BJ (cell line): ENCODE measurements around the gene IL15RA. TPM values are rescaled to one million over a fixed set of nuclear protein-coding genes. Genes with fewer than 3 reads are reported as not detected.

Experiments
- CTCF ChIA-PET: fragments of 350-600 bp; formaldehyde crosslinking; extraction: SDS; loops from one replicate; lab custom pipeline; 2021; ENCODE audit warnings: antibody characterized with exemption, inconsistent platforms; lab: Yijun Ruan, JAX
- POLR2A ChIA-PET: fragments of 300-600 bp; sonication (Branson Sonifier 250); formaldehyde crosslinking; extraction: SDS; loops from one replicate; lab custom pipeline; 2021; ENCODE audit warnings: antibody characterized with exemption; lab: Charles Lee
- DNase-seq: peaks from one replicate; pipeline ENCODE4 v3.0.0-alpha.2; 2011; ENCODE audit warnings: low read depth
- H3K27me3 ChIP-seq: 2 replicates; pipeline ENCODE4 v1.6.0; 2011; ENCODE audit warnings: low read length; ENCODE audit not compliant: control insufficient read depth, insufficient read depth
- H3K36me3 ChIP-seq: 2 replicates; pipeline ENCODE4 v1.5.1; 2011; ENCODE audit warnings: low read length; ENCODE audit not compliant: control insufficient read depth, insufficient read depth
- H3K4me3 ChIP-seq: 2 replicates; pipeline ENCODE4 v1.5.1; 2011; ENCODE audit warnings: low read depth, mild to moderate bottlenecking, control low read depth, low read length
- CTCF ChIP-seq: IDR thresholded peaks from 2 replicates; pipeline ENCODE4 v1.5.1; 2011; ENCODE audit warnings: low read depth, mild to moderate bottlenecking, control low read depth, inconsistent platforms, low read length, moderate library complexity; ENCODE audit not compliant: insufficient read depth
- polyA plus RNA-seq: library from polyadenylated mRNA; depleted of rRNA; stranded (reverse); fragments of >200 nt; gene quantifications from 2 replicates; pipeline ENCODE4 v1.2.3, GENCODE V29; 2011

IL15RA gene
- polyA plus RNA-seq, 1 experiment: 7.5 TPM

- peaks cover 3% of the 10 kb centered on the region for H3K27me3 ChIP-seq
- POLR2A ChIA-PET: no interaction called here
- DNase-seq: no peak
- CTCF ChIA-PET: interaction anchor here (0.8 to 1.5 kb wide), 4 partner anchors 11 to 62 kb away, joined by 3 to 5 read pairs (median 4); partner anchors contain the start of gene IL15RA
- H3K4me3 ChIP-seq: no peak overlapping the region
- no peaks in the 10 kb centered on the region for H3K36me3 ChIP-seq
- no peak for TF ChIP-seq CTCF
Observed at GRCh38 chr10:5988336-5988920, 11.1 kb upstream of the IL15RA start.

- POLR2A ChIA-PET: no interaction called here
- no peak for DNase-seq
- Histone ChIP-seq H3K36me3 (no peaks in the 10 kb centered on the region), H3K27me3 (peaks cover 3% of the 10 kb centered on the region), H3K4me3 (no peak overlapping the region)
- CTCF ChIA-PET: interaction anchor here (0.8 to 1.5 kb wide), 5 partner anchors 10 to 99 kb away, joined by 3 to 5 read pairs (median 3); partner anchors contain the start of gene IL15RA
- no peak for TF ChIP-seq CTCF
Observed at GRCh38 chr10:5987747-5988146, 10.4 kb upstream of the IL15RA start.

- Histone ChIP-seq H3K4me3 (no peak overlapping the region), H3K36me3 (no peaks in the 10 kb centered on the region), H3K27me3 (peaks cover 4% of the 10 kb centered on the region)
- CTCF ChIA-PET: no interaction called here
- DNase-seq: no peak
- no peak for TF ChIP-seq CTCF
- POLR2A ChIA-PET: no interaction called here
Observed at GRCh38 chr10:5985029-5985428, 7.7 kb upstream of the IL15RA start.

- Histone ChIP-seq H3K4me3 (no peak overlapping the region), H3K36me3 (no peaks in the 10 kb centered on the region), H3K27me3 (peaks cover 4% of the 10 kb centered on the region)
- TF ChIP-seq CTCF: no peak
- ChIA-PET POLR2A (no interaction called here), CTCF (no interaction called here)
- DNase-seq: no peak
Observed at GRCh38 chr10:5983774-5984173, 6.4 kb upstream of the IL15RA start.

GRCh38 chr10:5981529-5981928 is 4.2 kb upstream of the IL15RA start:
- Histone ChIP-seq H3K4me3 (no peak overlapping the region), H3K36me3 (no peaks in the 10 kb centered on the region), H3K27me3 (peaks cover 3% of the 10 kb centered on the region; the same call in 1 of the 2 replicates)
- TF ChIP-seq CTCF: no peak
- ChIA-PET CTCF (interaction anchor here (2.7 kb wide), 1 partner anchor 32 kb away, joined by 6 read pairs; no protein-coding TSS in a partner anchor), POLR2A (no interaction called here)
- no peak for DNase-seq
